Gastrocnemius medialis (tissue), 4 donors: ENCODE data around the gene STXBP4. TPM values are rescaled to one million over a fixed set of nuclear protein-coding genes. Genes with fewer than 3 reads are reported as not detected.

Experiments
- ATAC-seq, 2 donors: fragments of 150-250 bp; one replicate each; pipeline ENCODE4 v1.9.1; 2016
- DNase-seq, 2 donors: peaks; one replicate each; pipeline ENCODE4 v3.0.0-alpha.2; 2019
- H3K27ac ChIP-seq, 4 donors: fragments of 200-600 bp; sonication (generic); 1 replicate in 1 of 4; 2 replicates in 3 of 4; pipeline ENCODE4 v1.5.1; 2016 to 2018; ENCODE audit warnings: mild to moderate bottlenecking in 2 of 4, moderate library complexity in 1 of 4
- H3K27me3 ChIP-seq, 3 donors: fragments of 200-600 bp; sonication (generic) in 2 of 3; 1 replicate in 1 of 3; 2 replicates in 2 of 3; pipeline versions ENCODE4 v1.5.1 to v1.6.0; 2016 to 2019; ENCODE audit warnings: mild to moderate bottlenecking in 1 of 3, moderate library complexity in 1 of 3
- H3K36me3 ChIP-seq, 2 donors: fragments of 200-600 bp; sonication (generic) in 1 of 2; one replicate each; pipeline ENCODE4 v1.5.1; 2017 to 2018
- H3K4me1 ChIP-seq, 2 donors: fragments of 200-600 bp; sonication (generic) in 1 of 2; one replicate each; pipeline ENCODE4 v1.5.1; 2016 to 2017; ENCODE audit warnings: mild to moderate bottlenecking in 2 of 2
- H3K4me3 ChIP-seq, 4 donors: fragments of 200-600 bp; sonication (generic) in 3 of 4; 1 replicate in 1 of 4; 2 replicates in 3 of 4; pipeline ENCODE4 v1.5.1; 2016 to 2019; ENCODE audit warnings: mild to moderate bottlenecking in 2 of 4
- H3K9me3 ChIP-seq, 3 donors: fragments of 200-600 bp; sonication (generic) in 2 of 3; 1 replicate in 1 of 3; 2 replicates in 2 of 3; pipeline ENCODE4 v1.5.1; 2016 to 2019
- POLR2A ChIP-seq, 2 donors: fragments of 450-650 bp; IDR thresholded peaks; one replicate each; pipeline ENCODE4 v1.6.1; 2017; ENCODE audit warnings: antibody characterized with exemption in 2 of 2, mild to moderate bottlenecking in 2 of 2, moderate library complexity in 2 of 2
- in situ Hi-C, 4 donors: fragments of 200-750 bp; cut with MboI; loops; one replicate each; pipeline versions ENCODE4 v1.15.0 to v1.8.0; 2017; ENCODE audit warnings: low sequenced_read_pairs in 4 of 4
- intact Hi-C: fragments of 100-400 bp; cut with DNase I; formaldehyde crosslinking; loops from one replicate; pipeline ENCODE4 v1.15.1; 2023; ENCODE audit warnings: low total_unique reads
- total RNA-seq, 4 donors: library from RNA; depleted of rRNA; stranded (reverse); fragments of >200 nt; gene quantifications; one replicate each; pipeline versions ENCODE4 v1.1.0 to v1.2.3, GENCODE V29; 2016
- TF ChIP-seq, protein P1 (sequence below), 5 experiments: fragments of 450-650 bp in 3 of 5; fragments of 200-600 bp in 2 of 5; sonication (generic) in 2 of 5; IDR thresholded peaks in 4 of 5; conservative IDR thresholded peaks in 1 of 5; 1 replicate in 4 of 5; 2 replicates in 1 of 5; pipeline ENCODE4 v1.5.1; 2016 to 2019; ENCODE audit warnings: antibody characterized with exemption in 5 of 5, mild to moderate bottlenecking in 3 of 5, moderate library complexity in 3 of 5

The STXBP4 gene
- total RNA-seq, 4 donors from 2014 or later: 1.4 to 20.7 (median 9.6) TPM

DNA sequence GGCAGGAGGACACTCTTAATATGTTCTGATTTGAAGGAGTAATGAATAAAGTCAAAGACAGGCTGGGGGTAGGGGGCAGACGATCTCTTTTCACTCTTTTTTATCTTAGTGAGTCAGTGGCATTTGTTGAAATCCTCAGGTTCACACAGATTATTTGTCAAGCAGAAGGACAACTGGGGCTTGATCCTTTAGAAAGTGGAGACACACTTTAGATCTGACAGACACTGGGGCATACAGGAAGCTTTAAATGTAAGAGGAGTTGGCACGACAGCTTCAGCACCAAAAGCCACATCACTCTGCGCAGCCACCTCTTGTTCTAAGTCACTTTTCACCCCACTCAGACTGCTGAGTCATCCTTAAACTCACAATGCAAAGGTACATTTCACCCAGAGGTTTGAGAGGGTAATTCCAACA, 121.5 kb downstream of the STXBP4 start:
- Histone ChIP-seq H3K9me3 (no peaks in the 10 kb centered on the region), H3K4me1 (peaks cover 0 to 9% of the 10 kb centered on the region in 2 donors), H3K36me3 (no peaks in the 10 kb centered on the region), H3K27ac (no peak overlapping the region), H3K4me3 (no peak overlapping the region), H3K27me3 (no peaks in the 10 kb centered on the region)
- ATAC-seq: no peak
- TF ChIP-seq POLR2A (IDR thresholded peaks at IDR 0.05): no peak
- TF ChIP-seq, protein P1, sequence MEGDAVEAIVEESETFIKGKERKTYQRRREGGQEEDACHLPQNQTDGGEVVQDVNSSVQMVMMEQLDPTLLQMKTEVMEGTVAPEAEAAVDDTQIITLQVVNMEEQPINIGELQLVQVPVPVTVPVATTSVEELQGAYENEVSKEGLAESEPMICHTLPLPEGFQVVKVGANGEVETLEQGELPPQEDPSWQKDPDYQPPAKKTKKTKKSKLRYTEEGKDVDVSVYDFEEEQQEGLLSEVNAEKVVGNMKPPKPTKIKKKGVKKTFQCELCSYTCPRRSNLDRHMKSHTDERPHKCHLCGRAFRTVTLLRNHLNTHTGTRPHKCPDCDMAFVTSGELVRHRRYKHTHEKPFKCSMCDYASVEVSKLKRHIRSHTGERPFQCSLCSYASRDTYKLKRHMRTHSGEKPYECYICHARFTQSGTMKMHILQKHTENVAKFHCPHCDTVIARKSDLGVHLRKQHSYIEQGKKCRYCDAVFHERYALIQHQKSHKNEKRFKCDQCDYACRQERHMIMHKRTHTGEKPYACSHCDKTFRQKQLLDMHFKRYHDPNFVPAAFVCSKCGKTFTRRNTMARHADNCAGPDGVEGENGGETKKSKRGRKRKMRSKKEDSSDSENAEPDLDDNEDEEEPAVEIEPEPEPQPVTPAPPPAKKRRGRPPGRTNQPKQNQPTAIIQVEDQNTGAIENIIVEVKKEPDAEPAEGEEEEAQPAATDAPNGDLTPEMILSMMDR (IDR thresholded peaks at IDR 0.05 in 4 of 5, conservative IDR thresholded peaks at IDR 0.05 in 1 of 5): no peak
- DNase-seq: no peak
- intact Hi-C loops: no loop called here
- in situ Hi-C loops: no loop called here

DNA sequence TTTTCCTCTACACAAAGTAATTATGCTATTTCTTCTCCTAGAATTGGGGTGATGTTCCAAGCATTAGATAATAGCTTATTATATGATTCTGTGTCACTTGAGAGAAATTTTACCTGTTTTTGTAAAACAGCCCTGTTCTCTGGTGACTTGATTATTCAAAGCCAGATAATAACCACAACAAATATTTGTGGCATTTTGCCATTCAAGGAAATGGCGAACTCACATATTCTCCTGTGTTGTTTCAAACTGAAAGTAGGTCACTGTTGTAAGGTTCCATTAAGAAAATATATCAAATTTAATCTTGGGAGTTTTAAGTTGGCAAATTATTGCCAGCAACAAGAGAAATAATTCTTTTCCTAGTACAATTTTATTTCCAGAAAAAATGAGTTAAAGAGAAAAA, 124.8 kb downstream of the STXBP4 start:
- TF ChIP-seq, protein P1 (IDR thresholded peaks at IDR 0.05 in 4 of 5, conservative IDR thresholded peaks at IDR 0.05 in 1 of 5): no peak
- no peak for TF ChIP-seq POLR2A (IDR thresholded peaks at IDR 0.05)

DNA sequence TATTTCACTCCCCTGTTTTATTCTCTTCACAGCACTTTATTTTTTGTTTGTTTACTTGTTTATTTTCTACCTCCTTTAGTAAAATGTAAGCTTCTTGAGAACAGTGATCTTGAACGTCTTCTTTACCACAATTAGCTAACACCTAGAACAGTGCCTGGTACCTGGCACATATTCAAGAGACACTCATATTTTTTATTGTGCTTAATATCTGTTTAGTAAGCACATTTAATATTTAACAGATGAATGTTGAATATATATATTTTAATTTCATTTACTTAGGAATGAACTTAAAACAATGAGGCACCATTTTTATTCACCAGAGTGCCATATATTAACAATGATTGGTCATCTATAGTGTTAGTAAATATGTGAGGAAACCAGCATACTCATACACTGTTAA, 130.2 kb downstream of the STXBP4 start:
- intact Hi-C loops: no loop called here

More for the DNA sequence above, 124.8 kb downstream of the STXBP4 start:
- Histone ChIP-seq H3K4me3 (no peak overlapping the region), H3K9me3 (no peaks in the 10 kb centered on the region), H3K27me3 (no peaks in the 10 kb centered on the region), H3K36me3 (no peaks in the 10 kb centered on the region), H3K4me1 (no peaks in the 10 kb centered on the region), H3K27ac (no peak overlapping the region)
- intact Hi-C loops (no loop called here), in situ Hi-C loops (no loop called here)
- ATAC-seq (no peak), DNase-seq (no peak)

DNA sequence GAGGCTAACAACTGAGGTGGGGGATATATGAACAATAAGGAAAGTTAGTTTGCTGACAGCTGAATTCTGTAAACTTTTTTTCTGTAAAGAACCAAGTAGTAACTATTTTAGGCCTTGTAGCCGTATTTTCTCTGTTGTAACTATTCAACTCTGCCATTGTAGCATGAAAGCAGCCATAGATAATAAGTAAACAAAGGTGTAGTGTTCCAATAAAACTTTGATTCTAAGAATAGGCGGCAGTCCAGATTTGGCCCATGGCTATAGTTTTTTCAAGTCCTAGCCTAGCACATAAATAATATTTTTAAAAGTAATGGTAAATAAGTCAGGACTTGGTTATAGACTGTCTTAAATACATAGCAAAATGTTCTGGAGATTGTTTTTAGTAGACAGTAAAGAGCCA, 142.0 kb downstream of the STXBP4 start:
- Histone ChIP-seq H3K9me3 (no peaks in the 10 kb centered on the region), H3K27me3 (no peaks in the 10 kb centered on the region), H3K27ac (no peak overlapping the region), H3K36me3 (no peaks in the 10 kb centered on the region), H3K4me1 (no peaks in the 10 kb centered on the region), H3K4me3 (no peak overlapping the region)
- in situ Hi-C loops (no loop called here), intact Hi-C loops (no loop called here)
- DNase-seq (no peak), ATAC-seq (no peak)
- TF ChIP-seq POLR2A (IDR thresholded peaks at IDR 0.05): no peak
- TF ChIP-seq, protein P1 (IDR thresholded peaks at IDR 0.05 in 4 of 5, conservative IDR thresholded peaks at IDR 0.05 in 1 of 5): no peak

More for the DNA sequence above, 130.2 kb downstream of the STXBP4 start:
- Histone ChIP-seq H3K9me3 (no peaks in the 10 kb centered on the region), H3K36me3 (no peaks in the 10 kb centered on the region), H3K27me3 (no peaks in the 10 kb centered on the region), H3K4me1 (no peaks in the 10 kb centered on the region), H3K4me3 (no peak overlapping the region), H3K27ac (no peak overlapping the region)
- DNase-seq (no peak), ATAC-seq (no peak)
- TF ChIP-seq, protein P1 (IDR thresholded peaks at IDR 0.05 in 4 of 5, conservative IDR thresholded peaks at IDR 0.05 in 1 of 5): no peak
- no peak for TF ChIP-seq POLR2A (IDR thresholded peaks at IDR 0.05)
- in situ Hi-C loops: no loop called here

DNA sequence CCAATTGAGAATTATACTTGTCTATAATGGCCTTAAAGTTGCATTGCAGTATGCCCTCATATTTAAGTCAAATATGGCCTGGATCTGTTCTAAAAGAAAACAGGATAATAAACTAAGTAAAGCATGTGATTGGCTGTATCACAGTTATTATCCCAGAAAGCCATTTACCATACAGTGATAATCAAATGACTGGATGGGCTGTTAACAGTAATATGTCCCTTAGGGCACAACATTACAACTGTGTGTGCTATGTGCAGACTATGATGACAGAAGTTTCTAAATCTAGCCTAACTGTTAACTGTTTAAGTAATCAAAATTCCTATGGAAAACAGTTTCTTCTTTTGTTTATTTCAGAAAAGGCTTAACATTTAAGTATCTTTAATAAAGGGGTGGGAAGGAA, 145.7 kb downstream of the STXBP4 start:
- TF ChIP-seq, protein P1 (IDR thresholded peaks at IDR 0.05 in 4 of 5, conservative IDR thresholded peaks at IDR 0.05 in 1 of 5): no peak
- no peak for TF ChIP-seq POLR2A (IDR thresholded peaks at IDR 0.05)
- Histone ChIP-seq H3K27me3 (no peaks in the 10 kb centered on the region), H3K27ac (no peak overlapping the region), H3K9me3 (no peaks in the 10 kb centered on the region), H3K4me3 (no peak overlapping the region), H3K4me1 (no peaks in the 10 kb centered on the region), H3K36me3 (no peaks in the 10 kb centered on the region)
- intact Hi-C loops: no loop called here
- in situ Hi-C loops: no loop called here
- DNase-seq (no peak), ATAC-seq (no peak)
